ENCODE measurements around the gene PNPLA8. TPM values are rescaled to one million over a fixed set of nuclear protein-coding genes. Genes with fewer than 3 reads are reported as not detected.

Gene PNPLA8
- total RNA-seq, 1 donor from 2014 or later = 29.5 TPM

GRCh38 chr7:108431099-108431498 lies 94.8 kb downstream of the PNPLA8 start:
- TF ChIP-seq, protein P1, sequence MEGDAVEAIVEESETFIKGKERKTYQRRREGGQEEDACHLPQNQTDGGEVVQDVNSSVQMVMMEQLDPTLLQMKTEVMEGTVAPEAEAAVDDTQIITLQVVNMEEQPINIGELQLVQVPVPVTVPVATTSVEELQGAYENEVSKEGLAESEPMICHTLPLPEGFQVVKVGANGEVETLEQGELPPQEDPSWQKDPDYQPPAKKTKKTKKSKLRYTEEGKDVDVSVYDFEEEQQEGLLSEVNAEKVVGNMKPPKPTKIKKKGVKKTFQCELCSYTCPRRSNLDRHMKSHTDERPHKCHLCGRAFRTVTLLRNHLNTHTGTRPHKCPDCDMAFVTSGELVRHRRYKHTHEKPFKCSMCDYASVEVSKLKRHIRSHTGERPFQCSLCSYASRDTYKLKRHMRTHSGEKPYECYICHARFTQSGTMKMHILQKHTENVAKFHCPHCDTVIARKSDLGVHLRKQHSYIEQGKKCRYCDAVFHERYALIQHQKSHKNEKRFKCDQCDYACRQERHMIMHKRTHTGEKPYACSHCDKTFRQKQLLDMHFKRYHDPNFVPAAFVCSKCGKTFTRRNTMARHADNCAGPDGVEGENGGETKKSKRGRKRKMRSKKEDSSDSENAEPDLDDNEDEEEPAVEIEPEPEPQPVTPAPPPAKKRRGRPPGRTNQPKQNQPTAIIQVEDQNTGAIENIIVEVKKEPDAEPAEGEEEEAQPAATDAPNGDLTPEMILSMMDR (IDR thresholded peaks at IDR 0.05) = no peak
- Mint-ChIP-seq H3K4me3 (ENCODE audit: unreplicated experiment) (no peak overlapping the region), H3K27ac (ENCODE audit: unreplicated experiment) (no peak overlapping the region), H3K4me1 (ENCODE audit: unreplicated experiment) (peaks cover 12% of the 10 kb centered on the region), H3K9me3 (ENCODE audit: unreplicated experiment) (peaks cover 6% of the 10 kb centered on the region), H3K27me3 (ENCODE audit: unreplicated experiment) (no peaks in the 10 kb centered on the region), H3K36me3 (ENCODE audit: unreplicated experiment) (peaks cover 9% of the 10 kb centered on the region)
- DNase-seq (ENCODE audit: extremely low spot score, unreplicated experiment) = no peak

DNA sequence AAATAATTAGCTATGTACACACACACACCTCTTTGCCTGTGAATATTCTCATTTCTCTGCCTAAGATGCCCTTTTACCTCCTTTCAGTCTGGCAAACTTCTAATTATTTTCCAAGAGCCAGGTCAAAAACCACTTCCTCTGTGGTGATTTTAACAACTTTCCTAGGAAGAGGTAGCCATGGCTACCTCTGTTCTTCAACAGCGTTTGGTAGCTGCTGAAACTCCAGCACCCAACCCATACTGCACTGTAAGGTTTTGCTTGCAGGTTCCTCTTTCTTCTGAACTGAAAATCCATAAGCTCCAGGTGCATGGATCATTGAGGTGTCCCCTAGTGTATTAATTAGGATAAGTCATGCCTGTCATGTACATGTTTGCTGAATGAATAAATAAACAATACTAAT lies 95.3 kb downstream of the PNPLA8 start:
- TF ChIP-seq, protein P1 (IDR thresholded peaks at IDR 0.05) = no peak
- Mint-ChIP-seq H3K36me3 (ENCODE audit: unreplicated experiment) (peaks cover 9% of the 10 kb centered on the region), H3K4me3 (ENCODE audit: unreplicated experiment) (no peak overlapping the region), H3K4me1 (ENCODE audit: unreplicated experiment) (peaks cover 14% of the 10 kb centered on the region), H3K9me3 (ENCODE audit: unreplicated experiment) (peaks cover 6% of the 10 kb centered on the region), H3K27me3 (ENCODE audit: unreplicated experiment) (no peaks in the 10 kb centered on the region), H3K27ac (ENCODE audit: unreplicated experiment) (no peak overlapping the region)
- DNase-seq (ENCODE audit: extremely low spot score, unreplicated experiment) = no peak

GRCh38 chr7:108427766-108428165 lies 98.2 kb downstream of the PNPLA8 start:
- Mint-ChIP-seq H3K27me3 (ENCODE audit: unreplicated experiment) (no peaks in the 10 kb centered on the region), H3K27ac (ENCODE audit: unreplicated experiment) (no peak overlapping the region), H3K4me1 (ENCODE audit: unreplicated experiment) (peaks cover 8% of the 10 kb centered on the region), H3K9me3 (ENCODE audit: unreplicated experiment) (no peaks in the 10 kb centered on the region), H3K4me3 (ENCODE audit: unreplicated experiment) (no peak overlapping the region), H3K36me3 (ENCODE audit: unreplicated experiment) (peaks cover 5% of the 10 kb centered on the region)
- no peak for DNase-seq (ENCODE audit: extremely low spot score, unreplicated experiment)
- TF ChIP-seq, protein P1 (IDR thresholded peaks at IDR 0.05) = no peak

GRCh38 chr7:108425714-108426275 lies 100.1 kb downstream of the PNPLA8 start:
- H3K9me3 Mint-ChIP-seq (ENCODE audit: unreplicated experiment) = no peaks in the 10 kb centered on the region
- TF ChIP-seq, protein P1 (IDR thresholded peaks at IDR 0.05) = no peak
- H3K4me1 Mint-ChIP-seq (ENCODE audit: unreplicated experiment) = peaks cover 20% of the 10 kb centered on the region
- H3K36me3 Mint-ChIP-seq (ENCODE audit: unreplicated experiment) = peaks cover 2% of the 10 kb centered on the region
- no peak overlapping the region for H3K4me3 Mint-ChIP-seq (ENCODE audit: unreplicated experiment)
- H3K27me3 Mint-ChIP-seq (ENCODE audit: unreplicated experiment) = no peaks in the 10 kb centered on the region
- H3K27ac Mint-ChIP-seq (ENCODE audit: unreplicated experiment) = no peak overlapping the region
- no peak for DNase-seq (ENCODE audit: extremely low spot score, unreplicated experiment)

GRCh38 chr7:108424013-108424412 lies 101.9 kb downstream of the PNPLA8 start:
- H3K36me3 Mint-ChIP-seq (ENCODE audit: unreplicated experiment) = peaks cover 2% of the 10 kb centered on the region

More at GRCh38 chr7:108424013-108424412, 101.9 kb downstream of the PNPLA8 start:
- Mint-ChIP-seq H3K4me1 (ENCODE audit: unreplicated experiment) (peaks cover 38% of the 10 kb centered on the region), H3K4me3 (ENCODE audit: unreplicated experiment) (no peak overlapping the region), H3K27me3 (ENCODE audit: unreplicated experiment) (no peaks in the 10 kb centered on the region), H3K27ac (ENCODE audit: unreplicated experiment) (no peak overlapping the region), H3K9me3 (ENCODE audit: unreplicated experiment) (no peaks in the 10 kb centered on the region)
- DNase-seq (ENCODE audit: extremely low spot score, unreplicated experiment) = no peak
- TF ChIP-seq, protein P1 (IDR thresholded peaks at IDR 0.05) = no peak
